AG08395 (cell line): ENCODE measurements around the gene CNBD2.
"Not testable (repeated sequence)": the region's sequence is repeated elsewhere in the genome, so short reads cannot be mapped to it uniquely, and the experiment has no call there.

Source experiments
- DNase-seq: peaks from one replicate; pipeline ENCODE4 v3.0.0; 2012; ENCODE audit warnings: mixed read lengths, low spot score

The CNBD2 gene

DNA sequence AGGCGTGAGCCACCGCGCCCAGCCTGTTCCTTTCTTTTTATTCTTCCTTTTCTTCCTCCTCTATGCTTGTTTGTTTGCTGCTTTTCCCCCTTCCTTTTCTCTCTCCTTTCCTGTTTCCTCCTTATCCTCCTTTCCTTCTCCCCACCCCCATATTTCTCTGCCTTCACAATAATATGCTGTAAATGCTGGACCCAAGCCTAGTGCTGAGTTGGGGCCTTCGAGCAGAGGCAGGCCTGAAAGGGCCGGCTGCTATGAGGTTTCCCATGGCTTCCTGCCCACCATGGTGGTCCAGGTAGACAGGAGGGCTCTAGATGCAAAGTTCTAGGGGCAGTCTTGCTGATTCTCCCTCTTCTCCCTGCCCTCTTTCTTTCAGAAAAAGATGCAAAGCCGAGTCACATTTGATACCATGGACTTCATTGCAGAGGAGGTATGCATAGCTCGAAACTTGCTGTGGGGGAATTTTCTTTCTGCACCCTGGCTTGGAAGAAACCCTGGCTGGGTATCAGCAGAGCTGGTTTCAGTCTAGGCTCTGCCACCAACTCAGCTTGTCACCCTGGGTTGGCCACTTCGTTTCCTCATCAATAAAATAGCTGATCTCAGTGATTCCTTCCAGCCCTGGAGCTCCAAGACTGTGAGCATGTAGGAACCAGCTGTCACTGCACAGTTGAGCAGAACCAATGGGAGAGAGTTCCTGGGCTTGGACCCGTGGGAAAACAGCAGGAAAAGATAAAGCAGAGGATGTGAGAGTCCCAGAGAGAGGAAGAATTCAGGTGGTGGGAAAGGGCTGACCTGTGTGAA is 7.4 kb downstream of the CNBD2 start:
- DNase-seq: no peak

DNA sequence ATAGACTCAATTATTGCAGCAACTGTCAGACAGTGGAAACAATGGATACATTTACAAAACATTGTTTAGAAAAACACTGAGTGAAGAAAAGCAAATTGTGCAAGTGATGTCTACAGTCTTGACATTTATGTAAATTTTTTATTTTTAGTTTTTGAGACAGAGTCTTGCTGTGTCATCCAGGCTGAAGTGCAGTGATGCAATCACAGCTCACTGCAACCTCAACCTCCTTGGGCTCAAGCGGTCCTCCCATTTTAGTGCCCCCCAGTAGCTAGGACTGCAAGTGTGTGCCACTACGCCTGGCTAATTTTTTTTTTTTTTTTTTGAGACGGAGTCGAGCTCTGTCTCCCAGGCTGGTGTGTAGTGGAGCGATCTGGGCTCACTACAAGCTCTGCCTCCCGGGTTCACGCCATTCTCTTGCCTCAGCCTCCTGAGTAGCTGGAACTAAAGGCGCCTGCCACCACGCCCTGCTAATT is 9.7 kb downstream of the CNBD2 start:
- no peak for DNase-seq

DNA sequence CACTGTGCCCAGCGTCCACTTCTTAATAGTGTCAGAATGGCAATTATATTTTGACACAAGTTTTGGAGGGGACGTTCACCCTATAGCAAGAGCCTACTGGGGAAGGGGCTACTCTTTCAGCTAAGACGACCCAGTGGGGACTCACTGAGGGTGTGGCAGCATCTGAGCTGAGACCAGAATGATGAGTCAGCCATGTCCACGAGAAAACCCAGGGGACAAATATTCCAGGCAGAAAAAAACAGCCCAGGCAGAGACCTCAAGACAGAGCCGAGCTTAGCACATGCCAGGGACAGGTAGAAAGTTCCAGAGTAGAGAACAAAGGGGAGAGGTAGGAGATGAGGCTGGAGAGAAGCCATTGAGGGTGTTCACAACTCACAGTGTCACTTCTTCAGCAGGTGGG is 11.2 kb downstream of the CNBD2 start:
- peak; percentile 18 for DNase-seq

GRCh38 chr20:35981969-35982368 is 13.6 kb downstream of the CNBD2 start:
- DNase-seq: no peak

- DNase-seq: no peak
Measured at GRCh38 chr20:35984382-35984781, 16.0 kb downstream of the CNBD2 start.

GRCh38 chr20:35985806-35986205 is 17.4 kb downstream of the CNBD2 start:
- no peak for DNase-seq

DNA sequence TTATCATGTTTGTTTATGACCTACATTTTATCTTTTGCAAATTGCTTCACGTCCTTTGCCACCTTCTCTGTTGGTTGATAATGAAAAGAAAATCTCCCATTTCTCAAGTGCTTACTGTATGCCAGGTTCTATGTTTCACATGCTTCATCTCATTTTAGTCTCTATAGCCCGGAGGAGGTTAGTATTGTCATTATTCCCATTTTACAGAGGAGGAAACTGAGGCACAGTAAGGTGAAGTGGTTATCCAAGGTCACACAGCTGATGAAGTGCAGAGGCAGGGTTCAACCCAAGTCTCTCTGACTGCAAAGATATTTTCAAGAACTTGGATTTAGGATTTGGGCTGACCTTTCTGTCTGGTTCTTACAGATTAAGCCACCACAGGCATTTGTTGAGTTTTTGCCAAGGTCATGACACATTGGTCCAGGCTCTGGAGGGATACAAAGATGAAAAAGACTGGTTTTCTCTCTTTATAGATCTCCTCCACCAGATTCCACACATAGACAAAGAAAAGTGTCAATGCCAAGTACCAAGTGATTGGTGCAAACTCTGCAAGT is 20.6 kb downstream of the CNBD2 start:
- peak; percentile 60 for DNase-seq

- peak; percentile 65 for DNase-seq
Measured at GRCh38 chr20:35991142-35991771, 22.9 kb downstream of the CNBD2 start.

DNA sequence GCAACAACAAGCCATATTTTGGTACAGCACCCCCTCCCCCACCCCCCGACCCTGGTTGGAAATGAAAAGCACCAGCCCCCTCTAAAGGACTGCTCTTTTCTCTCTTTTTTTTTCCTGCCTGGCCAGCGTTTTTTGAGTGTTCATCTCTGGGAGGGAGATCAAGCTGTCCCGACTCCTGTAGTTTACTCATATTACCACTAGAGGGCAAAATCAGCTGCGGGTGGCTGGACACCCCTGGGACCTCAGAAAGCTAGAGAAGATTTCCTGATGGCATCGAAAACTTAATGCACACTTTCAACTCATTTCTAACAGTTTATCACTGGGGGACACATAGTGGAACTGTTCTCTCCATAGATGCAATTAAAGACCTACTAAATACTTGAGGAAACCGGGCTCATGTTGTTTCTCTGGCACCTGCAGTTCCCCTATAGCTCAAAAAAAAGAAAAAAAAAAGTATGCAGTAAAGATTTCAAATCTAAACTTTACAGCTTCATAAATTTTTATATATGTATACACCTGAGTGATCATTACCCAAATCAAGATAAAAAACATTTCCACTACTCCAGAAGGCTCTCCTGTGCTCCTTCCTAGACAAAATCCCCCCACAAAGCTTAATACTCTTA is 24.4 kb downstream of the CNBD2 start:
- peak; percentile 89 for DNase-seq

DNA sequence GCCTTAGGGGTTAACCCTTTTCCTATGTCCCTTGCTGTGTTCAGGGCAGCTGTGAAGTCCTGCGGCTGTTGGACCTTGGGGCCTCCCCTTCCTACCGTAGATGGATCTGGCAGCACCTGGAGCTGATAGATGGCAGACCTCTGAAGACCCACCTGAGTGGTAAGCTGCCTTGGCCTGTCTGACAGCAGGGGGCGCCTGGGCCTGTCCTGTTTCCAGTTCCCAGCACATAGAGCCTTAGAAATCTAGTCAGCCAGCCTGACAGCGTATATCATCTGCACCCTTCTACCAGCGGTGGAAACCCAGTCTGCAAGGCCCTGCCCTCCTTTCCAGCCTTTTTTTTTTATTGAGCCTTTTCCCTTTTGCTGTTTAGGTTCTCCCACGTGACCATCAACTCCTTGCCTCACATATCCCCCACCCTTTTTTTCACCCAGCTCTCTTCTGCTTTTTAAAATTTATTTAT is 26.6 kb downstream of the CNBD2 start:
- peak; percentile 85 for DNase-seq

- not testable (repeated sequence) for DNase-seq
Measured at GRCh38 chr20:35996492-35996891, 28.1 kb downstream of the CNBD2 start.

DNA sequence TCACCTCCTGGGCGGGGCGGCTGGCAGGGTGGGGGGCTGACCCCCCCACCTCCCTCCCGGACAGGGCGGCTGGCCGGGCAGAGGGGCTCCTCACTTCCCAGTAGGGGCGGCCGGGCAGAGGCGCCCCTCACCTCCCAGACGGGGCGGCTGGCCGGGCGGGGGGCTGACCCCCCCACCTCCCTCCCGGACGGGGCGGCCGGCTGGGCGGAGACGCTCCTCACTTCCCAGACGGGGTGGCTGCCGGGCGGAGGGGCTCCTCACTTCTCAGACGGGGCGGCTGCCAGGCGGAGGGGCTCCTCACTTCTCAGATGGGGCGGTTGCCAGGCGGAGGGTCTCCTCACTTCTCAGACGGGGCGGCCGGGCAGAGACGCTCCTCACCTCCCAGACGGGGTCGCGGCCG is 32.9 kb downstream of the CNBD2 start:
- not testable (repeated sequence) for DNase-seq

GRCh38 chr20:36002855-36003254 is 34.5 kb downstream of the CNBD2 start:
- no peak for DNase-seq

- no peak for DNase-seq
Measured at GRCh38 chr20:36004045-36004444, 35.7 kb downstream of the CNBD2 start.

DNA sequence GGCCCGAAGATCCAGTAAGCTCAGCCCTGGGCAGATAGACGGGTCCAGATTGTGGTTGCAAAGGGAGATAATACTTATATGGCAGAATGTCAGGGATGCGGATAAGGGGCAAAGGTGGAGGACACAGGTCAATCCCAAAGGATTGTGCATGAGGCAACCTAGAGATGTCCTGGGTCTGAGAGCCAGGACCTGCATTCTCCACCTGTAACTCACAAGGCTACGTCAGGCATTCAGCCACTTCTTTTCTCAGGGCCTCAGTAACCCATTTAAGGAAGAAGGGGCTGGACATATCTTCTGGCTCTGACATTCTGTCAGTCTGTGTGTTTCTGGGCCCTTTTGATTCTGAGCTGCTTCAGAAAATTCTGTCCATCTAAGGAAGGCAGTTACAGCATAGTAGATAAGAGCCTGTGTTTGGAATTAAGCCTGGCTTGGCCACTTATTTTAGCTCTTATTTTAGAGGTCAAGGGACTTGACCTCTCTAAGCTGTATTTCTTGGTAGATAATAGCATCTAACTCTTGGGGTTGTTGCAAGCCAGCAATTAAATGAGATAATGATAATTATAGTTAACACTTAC is 40.2 kb downstream of the CNBD2 start:
- no peak for DNase-seq

GRCh38 chr20:36010076-36010475 is 41.7 kb downstream of the CNBD2 start:
- DNase-seq: no peak

GRCh38 chr20:36010825-36011224 is 42.4 kb downstream of the CNBD2 start:
- DNase-seq: no peak

DNA sequence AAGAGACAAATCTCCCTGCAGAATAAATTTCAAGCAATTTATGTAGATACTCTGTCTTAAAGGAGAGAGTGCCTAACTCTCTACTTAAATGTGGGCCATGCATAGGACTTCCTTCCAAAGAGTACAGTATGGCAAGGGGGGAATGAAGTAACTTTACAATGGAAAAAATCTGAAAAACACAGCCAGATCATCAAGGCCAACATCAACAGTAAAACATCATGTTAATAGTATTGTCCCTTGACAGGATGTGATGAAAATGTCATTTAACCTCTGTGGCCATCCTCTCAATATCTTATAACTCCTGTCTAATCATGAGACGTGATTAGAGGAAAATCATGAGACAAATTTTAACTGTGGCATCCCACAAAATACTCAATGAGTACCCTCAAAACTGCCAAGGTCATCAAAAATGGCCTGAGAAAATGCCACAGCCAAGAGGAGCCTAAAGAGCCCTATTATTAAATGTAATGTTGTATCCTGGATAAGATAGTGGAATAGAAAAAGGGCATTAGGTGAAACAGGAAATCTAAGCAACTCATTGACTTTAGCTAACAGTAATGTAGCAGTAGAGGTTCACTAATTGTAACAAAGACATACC is 47.5 kb downstream of the CNBD2 start:
- no peak for DNase-seq

GRCh38 chr20:36017048-36017951 is 48.9 kb downstream of the CNBD2 start:
- DNase-seq: peak; percentile 85

DNA sequence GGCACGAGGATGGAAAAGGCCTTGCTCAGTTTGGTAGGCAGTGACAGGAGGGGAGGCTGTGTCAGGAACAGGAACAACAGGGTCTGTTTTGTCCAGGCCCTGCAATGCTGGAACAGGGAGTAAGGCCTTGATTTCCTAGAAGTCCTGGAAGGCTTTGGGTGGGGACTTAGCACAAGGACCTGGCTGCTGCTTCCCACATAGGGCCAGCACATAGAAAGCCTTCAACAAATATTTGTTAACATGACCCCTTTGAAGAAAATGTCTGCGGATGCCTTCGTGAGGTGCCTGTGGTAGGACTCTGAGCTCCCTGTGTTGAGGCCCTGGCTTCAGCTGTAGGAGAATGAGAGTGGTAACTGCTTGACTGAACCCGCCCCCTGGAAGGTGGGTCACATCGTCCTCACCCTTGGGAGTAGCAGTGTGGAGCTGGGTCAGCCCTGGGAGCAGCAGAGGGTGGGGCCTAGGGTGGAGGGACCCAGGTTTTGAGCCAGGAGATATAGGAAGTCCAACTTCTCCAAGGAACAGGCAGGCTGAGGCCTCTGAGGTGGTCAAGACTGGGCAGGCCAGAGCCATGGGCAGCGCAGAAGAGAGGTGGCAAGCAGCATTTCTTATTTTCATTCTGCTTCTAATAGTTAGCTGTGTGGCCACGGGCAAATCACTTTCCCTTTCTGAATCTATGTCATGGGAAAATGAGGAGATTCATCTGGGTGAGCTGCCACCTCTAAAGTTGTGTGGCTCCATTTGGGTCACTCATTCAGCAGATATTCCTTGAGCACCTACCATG is 50.0 kb downstream of the CNBD2 start:
- DNase-seq: no peak
